HEK293T (cell line): ENCODE measurements around the gene GPR143.

Experiments
- FOXK2 ChIP-seq: fragments of 450-650 bp; IDR thresholded peaks from 2 replicates; pipeline ENCODE4 v1.6.1; 2016; ENCODE audit warnings: mild to moderate bottlenecking
- FOXM1 ChIP-seq: fragments of 450-650 bp; IDR thresholded peaks from 2 replicates; pipeline ENCODE4 v1.6.1; 2017; ENCODE audit warnings: mild to moderate bottlenecking, borderline replicate concordance
- HDGF ChIP-seq: fragments of 450-650 bp; IDR thresholded peaks from 2 replicates; pipeline ENCODE4 v1.6.1; 2017; ENCODE audit warnings: antibody characterized with exemption, borderline replicate concordance
- TARDBP ChIP-seq: fragments of 450-650 bp; IDR thresholded peaks from 2 replicates; pipeline ENCODE4 v1.6.1; 2016

- TF ChIP-seq TARDBP (no peak), FOXM1 (no peak), HDGF (no peak), FOXK2 (no peak)
Measured at GRCh38 chrX:9704876-9705465, 60.7 kb downstream of the GPR143 start.
